ENCODE measurements around the gene FBXO30. TPM values are rescaled to one million over a fixed set of nuclear protein-coding genes. Genes with fewer than 3 reads are reported as not detected.

The FBXO30 gene
- total RNA-seq, 4 donors from 2014 or later: 4.8 to 7.4 (median 6.9) TPM

DNA sequence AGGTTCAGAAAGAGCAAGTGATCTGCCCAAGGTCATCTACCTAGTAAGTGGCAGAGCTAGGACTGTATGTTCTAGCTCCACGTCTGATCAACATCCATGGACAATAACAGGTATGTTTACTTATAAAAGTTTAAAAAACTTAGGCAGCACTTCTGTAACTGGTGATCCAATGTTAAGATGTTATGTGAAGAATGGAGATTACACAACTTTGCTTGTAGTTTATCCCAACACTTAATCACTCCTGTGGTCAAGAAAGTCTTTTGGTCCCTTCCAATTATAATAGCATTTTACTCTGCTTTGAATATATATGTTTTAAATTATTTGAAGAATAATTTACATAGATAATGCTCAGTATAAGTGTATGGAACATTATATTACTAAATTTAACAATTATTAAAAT, 4.8 kb downstream of the FBXO30 start:
- no peak for DNase-seq
- no peaks in the 10 kb centered on the region for H3K9me3 ChIP-seq
- no peaks in the 10 kb centered on the region for H3K27me3 ChIP-seq
- peaks cover 0 to 6% (median 0%) of the 10 kb centered on the region in 4 donors for H3K4me1 ChIP-seq
- no peak overlapping the region for H3K4me3 ChIP-seq
- no peak overlapping the region for H3K27ac ChIP-seq
- H3K36me3 ChIP-seq: peaks cover 0 to 12% (median 0%) of the 10 kb centered on the region in 3 donors
- TF ChIP-seq, protein P1, sequence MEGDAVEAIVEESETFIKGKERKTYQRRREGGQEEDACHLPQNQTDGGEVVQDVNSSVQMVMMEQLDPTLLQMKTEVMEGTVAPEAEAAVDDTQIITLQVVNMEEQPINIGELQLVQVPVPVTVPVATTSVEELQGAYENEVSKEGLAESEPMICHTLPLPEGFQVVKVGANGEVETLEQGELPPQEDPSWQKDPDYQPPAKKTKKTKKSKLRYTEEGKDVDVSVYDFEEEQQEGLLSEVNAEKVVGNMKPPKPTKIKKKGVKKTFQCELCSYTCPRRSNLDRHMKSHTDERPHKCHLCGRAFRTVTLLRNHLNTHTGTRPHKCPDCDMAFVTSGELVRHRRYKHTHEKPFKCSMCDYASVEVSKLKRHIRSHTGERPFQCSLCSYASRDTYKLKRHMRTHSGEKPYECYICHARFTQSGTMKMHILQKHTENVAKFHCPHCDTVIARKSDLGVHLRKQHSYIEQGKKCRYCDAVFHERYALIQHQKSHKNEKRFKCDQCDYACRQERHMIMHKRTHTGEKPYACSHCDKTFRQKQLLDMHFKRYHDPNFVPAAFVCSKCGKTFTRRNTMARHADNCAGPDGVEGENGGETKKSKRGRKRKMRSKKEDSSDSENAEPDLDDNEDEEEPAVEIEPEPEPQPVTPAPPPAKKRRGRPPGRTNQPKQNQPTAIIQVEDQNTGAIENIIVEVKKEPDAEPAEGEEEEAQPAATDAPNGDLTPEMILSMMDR (IDR thresholded peaks at IDR 0.05): no peak

DNA sequence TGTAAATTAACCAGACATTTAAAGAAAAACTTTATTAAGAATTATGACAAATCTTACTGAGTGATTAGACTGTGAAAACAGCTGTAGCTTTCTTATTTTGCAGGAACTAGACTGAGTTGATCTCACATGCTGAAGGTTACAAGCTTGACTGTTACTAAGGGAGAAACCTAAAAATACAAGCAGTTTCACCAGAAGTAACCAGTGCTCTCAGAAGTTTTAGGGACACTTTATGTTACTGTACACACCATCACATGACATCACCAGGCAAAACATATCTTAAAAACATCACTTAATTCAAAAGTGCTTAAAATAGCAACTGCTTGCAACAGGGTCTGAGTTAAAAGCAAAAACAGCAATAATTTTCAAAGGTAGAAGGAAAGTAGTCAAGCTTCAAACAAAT, 5.4 kb downstream of the FBXO30 start:
- no peak overlapping the region for H3K4me3 ChIP-seq
- DNase-seq: no peak
- H3K27ac ChIP-seq: no peak overlapping the region
- H3K9me3 ChIP-seq: no peaks in the 10 kb centered on the region
- H3K36me3 ChIP-seq: peaks cover 0 to 12% (median 0%) of the 10 kb centered on the region in 3 donors
- H3K27me3 ChIP-seq: no peaks in the 10 kb centered on the region
- peaks cover 0 to 6% (median 0%) of the 10 kb centered on the region in 4 donors for H3K4me1 ChIP-seq
- TF ChIP-seq, protein P1 (IDR thresholded peaks at IDR 0.05): no peak
- no peak for TF ChIP-seq POLR2A (IDR thresholded peaks at IDR 0.05)

DNA sequence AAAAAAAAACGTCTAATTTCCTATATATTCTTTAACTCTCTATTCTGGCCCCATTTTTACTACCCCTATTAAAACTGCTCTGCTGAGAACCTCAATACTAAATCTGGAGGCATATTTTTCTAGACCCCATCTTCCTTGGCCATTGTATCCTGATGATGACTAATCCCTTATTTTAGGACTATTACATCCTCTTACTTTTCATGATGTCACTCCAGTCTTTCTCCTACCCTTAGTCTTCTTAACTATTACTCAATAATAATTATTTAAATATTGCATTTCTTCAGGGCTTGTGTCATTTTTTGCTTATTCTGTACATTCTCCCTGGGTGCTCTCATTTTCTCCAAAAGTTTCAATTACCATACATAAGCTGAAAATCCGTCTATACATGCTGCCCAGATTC, 6.4 kb downstream of the FBXO30 start:
- no peak overlapping the region for H3K27ac ChIP-seq

DNA sequence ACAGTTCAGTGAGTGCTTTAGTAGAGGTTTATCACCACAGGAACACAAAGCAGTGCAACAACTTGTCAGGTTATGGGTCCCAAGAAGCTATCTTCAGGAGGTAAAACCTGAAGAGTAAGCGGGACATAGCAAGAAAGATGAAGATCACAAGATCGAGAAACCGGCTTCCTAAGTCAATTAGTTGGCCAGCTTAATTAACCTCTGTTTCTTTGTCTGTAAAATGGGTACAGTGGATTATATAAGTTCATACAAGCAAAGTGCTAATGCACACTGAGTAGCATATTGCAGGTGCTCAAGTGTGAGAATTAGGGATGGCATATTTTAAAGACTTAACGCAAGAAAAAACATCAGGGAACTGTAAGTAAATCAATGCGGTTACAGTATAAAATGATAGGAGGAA, 12.5 kb downstream of the FBXO30 start:
- no peaks in the 10 kb centered on the region for H3K9me3 ChIP-seq
- no peaks in the 10 kb centered on the region for H3K27me3 ChIP-seq
- no peak overlapping the region for H3K27ac ChIP-seq
- TF ChIP-seq, protein P1 (IDR thresholded peaks at IDR 0.05): no peak
- no peak for DNase-seq
- H3K4me1 ChIP-seq: no peaks in the 10 kb centered on the region
- no peak overlapping the region for H3K4me3 ChIP-seq
- H3K36me3 ChIP-seq: peaks cover 0 to 12% (median 0%) of the 10 kb centered on the region in 3 donors

More for the DNA sequence above, 6.4 kb downstream of the FBXO30 start:
- DNase-seq: no peak
- Histone ChIP-seq H3K27me3 (no peaks in the 10 kb centered on the region), H3K4me3 (no peak overlapping the region), H3K9me3 (no peaks in the 10 kb centered on the region), H3K4me1 (peaks cover 0 to 6% (median 0%) of the 10 kb centered on the region in 4 donors), H3K36me3 (peaks cover 0 to 12% (median 0%) of the 10 kb centered on the region in 3 donors)
- TF ChIP-seq, protein P1 (IDR thresholded peaks at IDR 0.05): no peak
- no peak for TF ChIP-seq POLR2A (IDR thresholded peaks at IDR 0.05)

DNA sequence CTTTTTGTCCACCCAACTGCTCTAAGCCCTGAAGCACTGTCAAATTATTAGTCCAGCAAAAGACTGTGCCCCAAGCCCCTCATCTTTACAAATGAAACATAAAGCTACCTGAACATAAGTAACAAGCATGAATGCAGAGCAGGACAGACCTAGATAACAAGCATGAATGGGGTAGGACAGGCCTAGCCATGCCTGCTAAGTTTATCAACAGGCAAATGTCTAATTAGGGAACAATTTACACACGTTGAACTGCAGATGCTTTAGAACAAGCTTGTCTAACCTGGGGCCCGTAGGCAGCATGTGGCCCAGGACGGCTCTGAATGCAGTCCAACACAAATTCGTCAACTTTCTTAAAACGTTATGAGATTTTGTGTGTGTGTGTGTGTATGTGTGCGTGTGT, 13.6 kb downstream of the FBXO30 start:
- Histone ChIP-seq H3K27me3 (no peaks in the 10 kb centered on the region), H3K27ac (no peak overlapping the region), H3K4me1 (no peaks in the 10 kb centered on the region), H3K9me3 (no peaks in the 10 kb centered on the region), H3K4me3 (no peak overlapping the region), H3K36me3 (peaks cover 0 to 10% (median 0%) of the 10 kb centered on the region in 3 donors)
- TF ChIP-seq, protein P1 (IDR thresholded peaks at IDR 0.05): no peak
- TF ChIP-seq POLR2A (IDR thresholded peaks at IDR 0.05): no peak
- DNase-seq: no peak

DNA sequence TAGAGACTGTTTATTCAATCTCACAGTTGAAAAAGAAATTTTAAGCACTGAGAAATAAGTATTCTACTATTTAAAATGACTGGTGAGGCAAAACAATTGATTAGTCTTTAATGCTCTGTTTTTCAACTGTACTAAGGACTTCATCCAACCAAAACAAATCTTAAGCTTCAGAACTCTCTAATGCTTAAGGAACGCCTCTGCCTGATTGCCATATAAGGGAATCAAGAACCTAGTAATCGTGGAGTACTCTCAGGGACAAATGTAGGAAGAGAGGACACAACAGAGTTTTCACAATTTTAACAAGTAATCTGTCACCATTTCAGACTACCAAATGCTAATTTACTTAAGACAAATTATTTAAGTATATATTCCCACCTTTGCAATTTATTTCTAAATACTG, 16.1 kb downstream of the FBXO30 start:
- Histone ChIP-seq H3K4me3 (no peak overlapping the region), H3K9me3 (no peaks in the 10 kb centered on the region), H3K36me3 (no peaks in the 10 kb centered on the region), H3K27me3 (no peaks in the 10 kb centered on the region), H3K4me1 (no peaks in the 10 kb centered on the region), H3K27ac (peak overlapping the region in 1 of 4 donors; percentile 2)
- no peak for DNase-seq
- TF ChIP-seq, protein P1 (IDR thresholded peaks at IDR 0.05): no peak
- TF ChIP-seq POLR2A (IDR thresholded peaks at IDR 0.05): no peak

All from Peyer's patch (tissue), 4 donors.